Dedifferentiated amniotic fluid mesenchymal stem cell (primary cell): ENCODE measurements around the gene MTUS2.

Experiments used
- DNase-seq: peaks from one replicate; pipeline ENCODE4 v3.0.0-alpha.2; 2016; ENCODE audit errors: extremely low spot score

MTUS2 gene

DNA sequence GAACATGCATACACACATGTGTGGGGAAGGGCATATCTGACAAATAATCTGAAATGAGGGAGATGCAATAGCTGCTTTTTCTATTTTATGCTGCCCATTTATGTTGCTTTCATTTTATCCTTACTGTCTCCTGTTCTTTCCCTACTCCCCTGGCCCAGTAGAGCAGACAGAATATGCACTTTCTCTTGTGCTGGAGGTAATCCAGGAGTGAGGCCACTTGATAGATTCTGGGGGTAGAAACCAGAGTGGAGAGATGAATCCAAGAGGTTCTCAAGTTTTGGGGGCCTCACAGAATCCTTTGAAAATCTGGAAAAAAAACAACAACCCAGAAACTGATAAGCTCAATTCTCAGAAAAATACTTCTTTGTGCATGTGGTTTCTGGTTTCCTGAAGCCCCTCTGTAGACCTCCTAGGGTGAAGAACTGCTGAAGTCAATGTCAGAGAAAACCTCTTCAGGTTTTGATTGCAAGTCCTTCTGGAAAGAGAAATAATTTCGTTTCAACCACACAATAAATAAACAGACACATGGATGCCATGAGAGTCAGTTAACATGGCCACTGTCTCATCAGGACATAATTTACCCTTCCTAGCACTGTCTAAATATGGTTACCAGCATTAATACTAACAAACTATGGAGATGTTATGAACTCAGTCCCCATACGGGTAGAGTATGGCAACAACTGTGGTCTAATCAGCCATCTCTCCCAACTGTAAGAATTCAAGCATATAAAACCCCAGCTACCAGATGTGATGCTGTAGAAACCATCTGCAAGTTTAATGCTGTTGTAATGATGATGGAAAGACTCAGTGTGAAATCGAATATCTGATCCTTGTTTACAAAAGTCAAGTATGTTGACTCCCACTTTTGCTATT is 419.8 kb downstream of the MTUS2 start:
- no peak for DNase-seq

DNA sequence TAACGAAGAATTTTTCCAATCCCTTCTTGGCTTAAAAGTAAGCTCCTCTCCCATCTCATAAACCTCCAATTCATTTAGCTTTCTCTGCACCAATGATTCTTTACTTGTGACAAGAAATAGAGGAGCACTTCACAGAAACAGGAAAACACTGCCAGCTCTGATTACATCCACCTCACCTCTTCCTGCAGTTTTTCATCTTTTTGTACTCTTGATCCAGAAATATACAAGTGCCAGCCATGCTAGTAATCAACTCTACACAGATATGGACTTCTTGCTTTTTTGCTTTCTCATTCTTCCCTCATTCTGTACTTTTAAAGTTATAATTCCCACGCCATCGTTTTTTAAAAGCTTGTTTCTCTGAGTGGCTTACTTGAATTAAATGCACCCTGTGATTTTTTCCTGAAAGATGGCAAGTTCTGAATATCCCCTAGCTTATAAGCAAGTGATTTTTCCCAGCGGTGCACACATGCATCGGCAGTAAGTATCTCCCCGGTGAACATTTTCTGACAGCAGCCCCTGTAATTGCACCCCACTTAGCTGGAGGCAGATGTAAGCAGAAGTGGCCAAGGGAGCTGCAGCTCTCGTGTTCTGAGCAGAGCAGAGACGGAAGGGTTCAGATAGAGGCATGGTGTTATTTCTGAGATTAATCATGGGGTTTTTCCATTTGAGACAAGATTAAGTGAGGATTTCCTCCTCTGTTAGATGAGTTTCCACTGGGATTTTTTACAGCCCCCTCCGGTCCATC is 434.7 kb downstream of the MTUS2 start:
- no peak for DNase-seq

DNA sequence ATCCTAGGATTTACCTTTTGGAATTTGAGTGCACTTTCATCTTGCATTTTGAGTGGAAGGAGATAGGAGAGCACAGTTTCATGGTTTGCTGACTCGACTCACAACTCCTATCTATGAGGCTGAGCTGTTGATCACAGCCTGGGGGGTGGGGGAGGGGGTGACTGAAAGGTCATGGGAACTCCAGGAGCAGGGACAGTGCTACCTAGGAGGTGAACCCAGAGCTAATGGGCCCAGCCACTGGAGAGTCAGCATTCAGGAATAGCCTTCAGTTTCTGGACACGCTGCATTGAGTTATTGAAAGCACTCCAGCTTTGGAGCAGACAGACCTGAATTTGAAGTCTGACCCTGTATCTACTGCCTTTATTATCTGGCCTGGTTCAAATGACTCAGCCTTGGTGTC is 435.4 kb downstream of the MTUS2 start:
- no peak for DNase-seq

DNA sequence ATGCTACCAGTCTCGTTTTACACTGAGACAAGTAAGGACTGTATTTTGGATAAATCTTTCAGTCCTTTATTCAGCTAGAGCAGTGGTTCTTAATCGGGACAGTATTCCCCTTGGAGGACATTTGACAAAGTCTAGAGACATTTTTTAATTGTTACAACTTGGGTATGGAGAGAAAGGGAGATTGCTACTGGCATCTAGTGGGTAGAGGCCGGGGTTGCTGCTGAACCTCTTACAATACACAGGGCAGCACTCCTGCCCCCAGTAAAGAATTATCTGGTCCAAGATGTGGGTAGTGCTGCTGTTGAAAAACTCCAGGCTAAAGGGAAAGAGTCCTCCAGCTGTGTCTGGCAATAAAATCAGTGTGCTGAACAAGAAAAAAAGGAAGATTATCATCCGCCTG is 440.5 kb downstream of the MTUS2 start:
- no peak for DNase-seq

DNA sequence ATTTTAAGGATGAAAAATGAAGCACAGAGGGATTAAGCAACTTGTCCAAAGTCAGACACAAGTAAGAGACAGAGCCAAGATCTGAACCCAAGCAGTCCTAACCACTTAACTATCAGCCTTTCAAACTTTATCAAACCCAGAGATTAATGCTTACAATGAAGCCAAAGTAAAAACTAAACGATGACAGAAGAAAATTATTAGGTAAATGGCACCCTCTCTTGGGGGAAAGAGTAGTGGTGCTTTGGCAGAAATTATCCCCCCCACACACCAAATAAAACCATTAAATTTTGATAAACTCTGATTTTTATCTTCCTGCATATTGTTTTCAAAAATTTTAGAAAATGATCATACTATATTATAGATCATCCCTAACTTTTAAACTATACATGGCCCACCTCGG is 446.1 kb downstream of the MTUS2 start:
- DNase-seq, result no peak

DNA sequence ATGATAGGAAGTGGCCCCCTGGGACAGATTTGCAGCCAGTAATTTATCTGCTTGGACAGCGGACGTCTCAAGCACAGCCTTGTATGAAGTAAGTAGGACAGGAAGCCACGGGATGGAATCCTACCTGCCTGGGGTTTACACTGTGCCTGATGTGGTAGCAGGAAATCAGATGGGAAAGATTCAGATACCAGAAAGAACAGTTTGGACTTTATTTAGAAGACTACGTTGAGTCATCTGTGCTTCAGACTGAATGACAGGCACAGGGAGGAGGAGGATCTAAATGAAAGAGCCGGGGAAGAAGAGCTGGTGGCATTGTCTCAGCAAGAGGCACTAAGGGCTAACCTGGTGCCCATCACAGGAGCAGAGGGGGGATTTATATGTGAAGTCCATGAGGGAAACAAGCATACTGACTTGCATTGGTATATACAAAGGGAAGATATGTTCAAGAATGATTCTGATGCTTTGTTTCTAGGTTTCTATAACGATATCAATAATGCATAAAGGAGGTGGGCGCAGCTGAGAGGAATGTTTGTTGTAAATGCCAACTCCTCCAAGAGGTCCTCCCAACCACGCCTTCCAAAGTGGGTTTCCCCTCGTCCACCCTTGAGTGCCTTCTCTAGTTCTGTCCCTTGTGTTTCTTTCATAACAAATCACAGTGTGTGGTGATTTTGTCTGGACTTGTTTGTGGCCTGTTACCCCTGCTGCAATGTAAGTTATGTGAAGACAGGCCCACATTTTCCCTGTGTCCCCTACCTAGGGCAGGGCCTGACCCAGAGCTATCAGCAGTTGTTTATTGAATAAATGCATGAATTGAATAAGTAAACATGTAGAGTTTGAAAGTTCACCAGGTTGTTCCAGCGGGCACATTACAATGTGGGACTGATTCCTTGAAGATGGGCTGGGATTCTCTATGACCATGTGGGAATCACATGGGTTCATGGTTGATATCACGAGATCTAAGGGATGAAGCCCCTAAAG is 446.9 kb downstream of the MTUS2 start:
- DNase-seq, result no peak

DNA sequence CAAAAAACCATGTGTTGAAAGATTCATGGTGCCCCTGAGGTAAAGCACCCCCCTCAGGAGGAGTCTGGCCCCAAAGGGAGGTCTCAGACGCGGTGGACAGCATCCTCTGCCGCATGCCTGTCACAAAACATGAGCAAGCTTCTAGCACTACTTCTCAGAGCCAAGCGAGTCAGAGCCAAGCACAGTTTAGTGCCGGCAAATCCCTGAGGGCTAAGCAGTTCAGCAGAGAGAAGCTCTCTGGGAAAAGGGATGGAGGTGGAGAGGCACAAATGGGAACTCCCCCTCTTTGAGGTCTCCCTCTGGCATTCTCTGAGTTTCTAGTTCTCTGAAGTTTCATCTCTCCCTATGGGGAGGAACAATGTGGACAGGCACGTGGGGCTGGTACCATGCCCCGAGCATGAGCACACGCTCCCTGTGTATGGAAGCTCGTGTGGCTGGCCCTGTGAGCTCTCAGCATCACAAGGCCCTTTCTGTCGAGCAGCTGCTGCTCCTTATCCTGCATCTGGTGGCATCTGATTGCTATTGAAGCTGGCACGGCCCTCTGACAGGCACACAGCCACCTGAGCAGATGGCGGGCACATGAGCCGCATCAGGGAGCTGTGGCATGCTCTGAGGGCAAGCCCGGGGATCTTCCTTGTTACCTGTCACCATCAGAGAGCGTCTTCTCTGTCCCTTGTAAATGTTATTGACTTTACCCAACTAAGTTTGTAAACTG is 450.3 kb downstream of the MTUS2 start:
- no peak for DNase-seq

DNA sequence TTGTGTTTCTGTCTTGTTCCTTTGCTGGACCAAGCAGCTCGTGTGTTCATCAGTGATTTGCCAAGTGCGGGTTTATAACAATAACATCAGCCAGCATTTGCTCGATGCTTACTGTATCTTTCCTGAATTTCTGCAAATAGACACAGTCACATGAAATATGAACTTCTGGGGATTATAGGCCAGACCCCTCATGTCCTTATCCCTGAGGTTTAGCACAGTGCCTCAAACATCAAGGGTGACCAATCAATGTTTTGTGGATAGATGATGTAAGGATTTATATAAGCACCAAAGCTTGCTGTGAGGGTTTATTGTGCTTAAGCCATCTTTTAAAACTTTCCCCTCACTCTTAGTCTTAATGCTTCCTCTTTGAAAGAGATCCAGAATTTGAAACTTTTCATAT is 451.5 kb downstream of the MTUS2 start:
- no peak for DNase-seq

DNA sequence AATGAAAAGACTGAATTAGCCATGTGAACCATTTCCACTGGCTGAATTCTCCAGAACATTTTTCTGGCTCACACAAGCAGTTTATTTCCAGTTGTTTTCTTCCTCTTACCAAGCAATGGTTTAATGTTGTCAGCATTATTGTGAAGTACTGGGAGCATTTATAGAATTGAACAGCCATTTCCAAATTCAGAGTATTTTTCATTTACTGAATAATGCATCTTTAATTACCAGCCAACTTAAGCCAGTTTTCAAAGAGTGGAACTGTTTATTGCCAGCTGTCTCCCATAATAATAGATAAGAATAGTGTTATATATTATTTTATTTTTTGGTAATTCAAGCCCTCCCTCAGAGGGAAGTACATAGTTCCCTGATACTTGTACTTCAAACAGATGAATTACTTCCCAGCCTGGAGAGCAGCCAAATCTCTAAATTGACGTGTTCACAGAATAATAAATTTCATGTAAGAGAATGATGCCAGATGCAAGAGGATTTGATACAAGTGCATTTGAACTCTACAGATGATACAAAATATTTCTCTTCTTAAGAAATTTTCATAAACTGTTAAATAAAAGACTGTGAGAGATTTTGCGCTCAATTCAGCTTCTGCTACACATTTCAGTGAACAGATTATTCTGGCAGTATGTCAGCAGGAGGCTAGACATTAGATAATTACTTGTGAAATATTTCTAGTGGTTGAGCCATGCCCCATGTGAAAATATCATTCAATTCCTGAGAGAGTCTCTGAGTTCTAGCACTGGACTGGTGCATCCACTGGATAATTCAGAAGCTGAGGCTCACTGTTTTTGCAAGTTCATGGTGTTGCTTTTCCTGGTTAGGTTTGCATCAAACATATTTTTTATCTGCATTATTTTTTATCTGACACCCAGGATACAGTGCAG is 459.5 kb downstream of the MTUS2 start:
- no peak for DNase-seq

DNA sequence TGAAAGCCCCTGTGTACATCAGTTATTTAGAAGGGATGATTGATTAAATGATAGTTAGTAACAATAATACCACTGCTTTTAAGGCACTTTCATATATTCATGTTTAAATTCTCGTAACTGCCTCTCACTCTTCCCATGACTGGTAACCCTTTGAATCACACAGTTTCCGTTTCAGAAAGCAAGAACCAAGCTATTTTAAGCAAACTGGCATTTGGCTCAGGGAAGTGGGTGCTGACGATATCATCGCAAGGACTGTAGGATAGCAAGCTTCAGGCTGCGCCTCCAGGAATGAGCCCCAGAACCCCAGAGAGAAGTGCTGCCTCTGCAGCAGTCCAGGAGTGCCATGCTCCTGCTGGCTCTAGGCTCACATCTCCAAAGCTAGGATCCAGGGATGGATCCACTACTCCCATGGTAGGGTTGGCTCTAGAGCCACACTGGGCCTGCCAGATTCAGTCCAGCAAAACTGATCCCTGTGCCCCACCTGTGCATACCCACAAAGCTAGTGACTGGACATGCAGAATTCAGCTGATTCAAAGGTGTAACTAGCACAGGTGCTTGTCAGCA is 461.9 kb downstream of the MTUS2 start:
- DNase-seq, result no peak

DNA sequence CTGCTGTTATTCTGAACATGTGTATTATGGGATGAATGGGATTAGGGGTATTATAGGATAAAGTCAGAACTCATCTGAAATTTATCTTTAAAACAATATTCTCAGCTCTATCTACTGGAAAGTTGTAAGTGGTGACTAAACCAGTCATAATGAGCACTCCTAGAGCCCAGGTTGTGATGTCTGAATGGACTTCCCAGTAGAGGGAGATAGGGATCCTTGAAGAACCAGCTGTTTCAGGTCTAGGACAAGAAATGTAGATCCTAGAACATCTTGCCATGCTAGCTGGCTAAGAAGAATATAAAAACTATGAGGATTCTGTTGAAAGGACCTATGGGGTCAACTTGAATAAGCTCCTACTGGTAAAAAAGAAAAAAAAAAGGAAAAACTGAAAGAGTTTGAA is 464.6 kb downstream of the MTUS2 start:
- no peak for DNase-seq

DNA sequence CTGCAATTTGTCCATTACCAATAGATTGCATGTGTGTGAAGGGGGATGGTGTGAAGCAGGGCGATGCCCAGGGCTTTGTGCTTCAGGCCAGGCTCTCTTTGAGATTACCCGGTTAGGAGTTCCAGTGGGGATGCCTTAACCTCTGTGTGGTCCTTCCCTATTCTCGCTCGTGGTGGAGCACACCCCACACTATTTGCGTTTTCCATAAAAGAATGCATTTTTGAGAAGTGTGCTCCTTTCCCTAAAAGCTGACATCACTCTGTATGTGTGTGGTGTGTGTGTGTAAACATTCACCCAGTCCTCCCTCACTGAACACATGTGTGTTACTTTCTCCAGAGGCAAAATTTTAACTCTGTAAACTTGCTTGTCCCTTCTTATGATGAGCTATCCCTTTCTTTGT is 467.1 kb downstream of the MTUS2 start:
- no peak for DNase-seq

DNA sequence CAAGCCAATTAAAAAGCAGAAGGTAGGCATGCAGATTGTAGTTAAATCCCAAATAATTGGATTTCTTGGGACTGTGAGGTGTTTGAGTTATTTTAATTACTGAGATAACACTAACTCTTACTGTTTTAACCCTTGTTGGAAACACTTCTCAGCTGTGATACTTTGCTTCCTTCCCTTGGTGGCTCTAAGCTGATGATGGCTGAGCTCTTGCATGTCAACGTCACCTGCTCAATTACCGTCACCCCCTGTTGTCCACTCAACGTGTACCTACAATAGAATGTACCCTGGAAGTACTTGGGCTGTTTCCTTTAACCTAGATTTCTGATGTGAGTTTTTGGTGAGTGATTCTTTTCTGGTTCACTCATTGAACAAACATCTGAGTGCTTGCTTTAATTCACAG is 471.9 kb downstream of the MTUS2 start:
- no peak for DNase-seq

DNA sequence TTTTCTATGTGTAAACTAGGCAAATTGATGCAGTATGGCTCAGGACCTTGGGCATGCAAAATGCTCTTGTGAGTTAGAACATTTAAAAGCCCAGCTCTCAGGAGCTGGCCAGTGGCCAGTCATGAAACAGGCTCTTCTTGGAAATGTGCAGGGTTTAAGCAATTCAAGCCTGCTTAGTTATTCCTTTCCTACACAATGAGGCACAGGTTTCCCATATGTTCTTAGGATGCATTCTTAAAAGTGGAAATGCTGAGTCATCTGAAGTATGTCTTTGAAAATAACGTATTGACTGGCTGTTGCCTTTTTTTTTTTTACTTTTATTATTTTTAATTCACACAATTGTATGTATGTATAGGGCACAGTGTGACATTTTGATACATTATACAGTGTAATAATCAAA is 474.7 kb downstream of the MTUS2 start:
- DNase-seq, result no peak

DNA sequence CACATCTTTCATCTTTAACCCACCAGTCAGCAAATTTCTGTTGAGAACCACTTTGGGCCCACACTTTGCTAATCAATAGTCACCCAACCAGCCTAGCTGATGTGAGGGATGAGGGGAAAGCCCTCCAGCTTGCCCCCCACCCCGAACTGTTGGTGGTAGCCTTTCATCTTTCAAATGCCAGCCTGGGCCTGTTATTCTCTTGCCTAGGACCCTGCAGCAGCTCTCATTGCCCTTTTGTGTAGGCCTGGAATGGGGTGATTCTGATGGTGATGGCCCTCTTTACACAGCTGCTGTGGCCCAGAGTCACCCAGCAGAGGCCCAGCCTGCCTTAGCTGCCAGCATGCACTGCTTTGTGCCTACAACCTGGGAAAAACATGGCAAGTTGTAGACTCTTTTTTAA is 480.9 kb downstream of the MTUS2 start:
- DNase-seq, result no peak

DNA sequence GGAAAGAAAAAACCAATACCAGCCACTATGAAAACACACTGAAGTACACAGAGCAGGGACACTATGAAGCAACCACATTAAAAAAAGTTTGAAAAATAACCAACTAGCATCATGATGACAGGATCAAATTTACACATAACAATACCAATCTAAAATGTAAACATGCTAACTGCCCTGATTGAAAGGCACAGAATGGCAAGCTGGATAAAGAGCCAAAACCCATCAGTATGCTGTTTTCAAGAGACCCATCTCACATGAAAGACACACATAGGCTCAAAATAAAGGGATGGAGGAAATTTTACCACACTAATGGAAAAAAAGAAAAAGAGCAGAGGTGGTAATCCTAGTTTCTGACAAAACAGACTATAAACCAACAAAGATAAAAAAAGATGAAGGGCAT is 484.0 kb downstream of the MTUS2 start:
- DNase-seq, result no peak

DNA sequence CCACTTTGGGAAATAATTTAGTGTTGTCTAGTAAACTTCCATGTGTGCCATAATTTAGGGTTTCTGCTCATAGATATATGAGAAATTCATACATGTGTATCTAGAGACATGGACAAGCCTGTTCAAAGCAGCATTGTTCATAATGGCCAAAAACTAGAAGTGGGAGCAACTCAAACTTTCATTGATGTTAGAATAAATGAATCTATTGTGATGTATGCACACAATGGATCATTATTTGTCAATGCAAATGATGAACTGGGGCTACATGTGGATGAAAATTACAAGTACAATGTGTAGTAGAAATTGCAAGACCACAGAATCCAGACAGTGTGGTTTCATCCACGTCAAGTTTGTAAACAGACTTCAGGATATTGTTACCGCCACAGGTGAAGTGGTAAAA is 490.7 kb downstream of the MTUS2 start:
- no peak for DNase-seq

DNA sequence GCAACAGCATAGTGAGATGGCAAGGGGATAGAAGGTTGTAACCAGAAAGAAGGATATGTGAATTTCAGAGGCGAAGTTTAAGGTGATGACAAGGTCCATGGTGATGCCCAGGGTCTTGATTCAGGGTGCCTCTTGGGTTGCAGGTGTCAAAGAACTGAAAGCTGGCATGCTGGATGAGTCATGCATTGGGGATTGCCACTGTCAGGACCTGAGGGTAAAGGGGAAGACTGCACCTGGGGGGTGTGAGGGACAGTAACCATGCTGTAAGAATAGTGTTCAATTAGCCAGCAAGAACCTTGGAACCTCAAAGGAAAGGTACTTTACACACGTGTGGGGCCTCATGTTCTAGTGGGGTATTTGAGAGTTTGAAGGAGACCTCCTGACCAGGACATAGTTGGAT is 495.7 kb downstream of the MTUS2 start:
- DNase-seq, result no peak

DNA sequence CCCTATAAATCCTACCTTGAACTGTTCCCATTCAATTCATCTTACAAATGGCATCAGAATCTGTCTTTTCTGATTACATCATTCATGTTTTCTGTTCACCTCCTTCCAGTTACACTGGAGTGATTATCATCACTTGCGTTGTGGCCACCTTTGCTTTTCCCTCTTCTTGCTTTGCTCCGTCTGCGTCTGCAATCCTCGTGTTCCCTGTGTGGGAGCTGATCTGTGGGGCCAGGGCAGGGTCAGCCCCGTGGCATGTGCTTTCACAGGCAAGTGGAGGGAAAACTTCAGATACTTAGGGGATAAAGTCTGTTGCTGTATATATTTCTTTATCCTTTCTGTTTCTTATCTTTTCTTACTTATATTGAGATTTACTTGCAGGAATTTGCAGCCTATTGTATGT is 497.7 kb downstream of the MTUS2 start:
- no peak for DNase-seq

DNA sequence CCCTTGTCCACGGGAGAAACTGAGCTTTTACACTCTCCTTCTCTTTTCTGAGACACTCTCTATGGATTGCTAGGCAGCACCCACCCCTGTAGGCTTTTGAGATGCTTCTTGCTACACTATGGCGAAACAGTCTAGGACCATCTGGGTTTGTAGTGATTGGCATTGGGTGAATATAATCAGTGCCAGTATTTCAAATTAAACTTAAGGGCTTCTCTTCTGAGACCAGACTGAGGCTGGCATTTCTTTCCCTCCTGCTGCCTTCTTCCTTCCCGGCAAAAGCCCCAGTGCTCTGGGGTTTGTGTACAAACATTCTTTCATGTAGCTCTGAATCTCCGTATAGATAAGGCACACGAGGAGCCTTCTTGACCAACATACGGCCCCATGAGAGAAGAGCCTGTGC is 498.6 kb downstream of the MTUS2 start:
- no peak for DNase-seq
